Endothelial cell of umbilical vein (primary cell): ENCODE measurements around the gene MED26.

ENCODE experiments used
- EZH2 ChIP-seq: IDR thresholded peaks from 2 replicates; pipeline ENCODE4 v1.6.1; 2012; ENCODE audit warnings: borderline replicate concordance, low read depth, mild to moderate bottlenecking, moderate library complexity, low read length, inconsistent platforms; ENCODE audit not compliant: severe bottlenecking
- FOS ChIP-seq: IDR thresholded peaks from 2 replicates; pipeline ENCODE4 v1.6.1; 2011; ENCODE audit warnings: mild to moderate bottlenecking, low read length, moderate library complexity, borderline replicate concordance; ENCODE audit not compliant: insufficient read depth
- JUN ChIP-seq: IDR thresholded peaks from 2 replicates; pipeline ENCODE4 v1.6.1; 2011; ENCODE audit warnings: borderline replicate concordance, low read depth; ENCODE audit not compliant: insufficient read length, insufficient read depth
- MYC ChIP-seq: IDR thresholded peaks from one replicate; pipeline ENCODE4 v1.6.1; 2011; ENCODE audit warnings: mild to moderate bottlenecking, low read depth, low read length
- POLR2A ChIP-seq: IDR thresholded peaks from 2 replicates; pipeline ENCODE4 v1.6.1; 2012; ENCODE audit warnings: low read depth, mild to moderate bottlenecking, control low read depth, low read length
- POLR2AphosphoS5 ChIP-seq: IDR thresholded peaks from 2 replicates; pipeline ENCODE4 v1.6.1; 2012; ENCODE audit warnings: low read depth, mild to moderate bottlenecking, control low read depth, low read length, moderate library complexity; ENCODE audit not compliant: insufficient read depth
- TF ChIP-seq, protein P1 (sequence below), 2 donors: IDR thresholded peaks; 1 replicate in 1 of 2; 2 replicates in 1 of 2; pipeline ENCODE4 v1.5.1; 2011; ENCODE audit warnings: low read length in 2 of 2, mild to moderate bottlenecking in 2 of 2, moderate library complexity in 2 of 2, control low read depth in 1 of 2, inconsistent platforms in 1 of 2, low read depth in 1 of 2; ENCODE audit not compliant: insufficient read depth in 1 of 2; ENCODE audit errors: extremely low read depth in 1 of 2
- TF ChIP-seq, protein P2 (sequence below): IDR thresholded peaks from 2 replicates; pipeline ENCODE4 v1.6.1; 2011; ENCODE audit not compliant: insufficient read depth, insufficient read length

DNA sequence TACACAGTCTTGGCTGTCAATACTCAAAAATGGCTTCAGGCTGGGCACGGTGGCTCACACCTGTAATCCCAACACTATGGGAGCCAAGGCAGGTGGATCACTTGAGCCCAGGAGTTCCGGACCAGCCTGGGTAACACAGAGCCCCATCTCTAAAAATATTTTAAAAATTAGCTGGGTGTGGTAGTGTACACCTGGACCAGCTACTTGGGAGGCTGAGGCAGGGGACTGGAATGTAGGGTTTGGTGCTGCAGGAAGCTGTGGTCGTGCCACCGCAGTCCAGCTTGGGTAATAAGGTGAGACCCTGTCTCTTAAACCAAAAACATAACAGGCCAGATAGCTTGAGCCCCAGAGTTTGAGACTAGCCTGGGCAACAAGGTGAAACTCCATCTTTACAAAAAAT lies 79.0 kb downstream of the MED26 start:
- TF ChIP-seq, protein P1, sequence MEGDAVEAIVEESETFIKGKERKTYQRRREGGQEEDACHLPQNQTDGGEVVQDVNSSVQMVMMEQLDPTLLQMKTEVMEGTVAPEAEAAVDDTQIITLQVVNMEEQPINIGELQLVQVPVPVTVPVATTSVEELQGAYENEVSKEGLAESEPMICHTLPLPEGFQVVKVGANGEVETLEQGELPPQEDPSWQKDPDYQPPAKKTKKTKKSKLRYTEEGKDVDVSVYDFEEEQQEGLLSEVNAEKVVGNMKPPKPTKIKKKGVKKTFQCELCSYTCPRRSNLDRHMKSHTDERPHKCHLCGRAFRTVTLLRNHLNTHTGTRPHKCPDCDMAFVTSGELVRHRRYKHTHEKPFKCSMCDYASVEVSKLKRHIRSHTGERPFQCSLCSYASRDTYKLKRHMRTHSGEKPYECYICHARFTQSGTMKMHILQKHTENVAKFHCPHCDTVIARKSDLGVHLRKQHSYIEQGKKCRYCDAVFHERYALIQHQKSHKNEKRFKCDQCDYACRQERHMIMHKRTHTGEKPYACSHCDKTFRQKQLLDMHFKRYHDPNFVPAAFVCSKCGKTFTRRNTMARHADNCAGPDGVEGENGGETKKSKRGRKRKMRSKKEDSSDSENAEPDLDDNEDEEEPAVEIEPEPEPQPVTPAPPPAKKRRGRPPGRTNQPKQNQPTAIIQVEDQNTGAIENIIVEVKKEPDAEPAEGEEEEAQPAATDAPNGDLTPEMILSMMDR (IDR thresholded peaks at IDR 0.05; ENCODE audit: extremely low read depth in 1 of 2, insufficient read depth in 1 of 2, low read depth in 1 of 2, low read length in 2 of 2), result no peak
- TF ChIP-seq POLR2AphosphoS5 (no peak), JUN (no peak), POLR2A (no peak), EZH2 (no peak), MYC (no peak), FOS (no peak)
- TF ChIP-seq, protein P2, sequence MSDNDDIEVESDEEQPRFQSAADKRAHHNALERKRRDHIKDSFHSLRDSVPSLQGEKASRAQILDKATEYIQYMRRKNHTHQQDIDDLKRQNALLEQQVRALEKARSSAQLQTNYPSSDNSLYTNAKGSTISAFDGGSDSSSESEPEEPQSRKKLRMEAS, result no peak
